8988T (cell line): Measurements from ENCODE around the gene EFNA4.
A peak's percentile ranks its signal among the peaks of the same experiment; 100 is the strongest.

Experiments used
- DNase-seq: peaks from one replicate; pipeline ENCODE4 v3.0.0; 2011

The EFNA4 gene

GRCh38 chr1:155075535-155075934, 12.0 kb downstream of the EFNA4 start:
- no peak for DNase-seq

- DNase-seq = no peak
These were observed 12.8 kb downstream of the EFNA4 start for GRCh38 chr1:155076371-155076770.

- no peak for DNase-seq
These were observed 13.8 kb downstream of the EFNA4 start for GRCh38 chr1:155077346-155077745.

- DNase-seq = no peak
These were observed 14.4 kb downstream of the EFNA4 start for GRCh38 chr1:155077758-155078445.

- DNase-seq = peak; percentile 99
These were observed 15.1 kb downstream of the EFNA4 start, which contains the start of gene EFNA3 for GRCh38 chr1:155078469-155079209. TSS of gene EFNA3 (plus strand) at chr1:155078837. CDS start at chr1:155078942, 105 bp downstream.

GRCh38 chr1:155079210-155079486, 15.6 kb downstream of the EFNA4 start:
- no peak for DNase-seq

GRCh38 chr1:155079487-155080311, 16.2 kb downstream of the EFNA4 start:
- peak; percentile 77 for DNase-seq

- peak; percentile 80 for DNase-seq
These were observed 17.0 kb downstream of the EFNA4 start for GRCh38 chr1:155080312-155081228.

- DNase-seq = no peak
These were observed 18.1 kb downstream of the EFNA4 start for GRCh38 chr1:155081472-155082300.

GRCh38 chr1:155082301-155083051, 18.9 kb downstream of the EFNA4 start:
- DNase-seq = no peak

GRCh38 chr1:155083052-155083541, 19.6 kb downstream of the EFNA4 start:
- no peak for DNase-seq

GRCh38 chr1:155083865-155084721, 20.6 kb downstream of the EFNA4 start:
- DNase-seq = no peak

GRCh38 chr1:155084722-155085503, 21.4 kb downstream of the EFNA4 start:
- DNase-seq = peak; percentile 98

GRCh38 chr1:155085504-155086127, 22.1 kb downstream of the EFNA4 start:
- DNase-seq = no peak

- peak; percentile 89 for DNase-seq
These were observed 22.7 kb downstream of the EFNA4 start for GRCh38 chr1:155086128-155086741.

- DNase-seq = peak; percentile 18
These were observed 23.5 kb downstream of the EFNA4 start for GRCh38 chr1:155086856-155087535.
